ENCODE data around the gene OR4D9.
"Not testable (repeated sequence)": the region's sequence is repeated elsewhere in the genome, so short reads cannot be mapped to it uniquely, and the experiment has no call there.

OR4D9 gene

DNA sequence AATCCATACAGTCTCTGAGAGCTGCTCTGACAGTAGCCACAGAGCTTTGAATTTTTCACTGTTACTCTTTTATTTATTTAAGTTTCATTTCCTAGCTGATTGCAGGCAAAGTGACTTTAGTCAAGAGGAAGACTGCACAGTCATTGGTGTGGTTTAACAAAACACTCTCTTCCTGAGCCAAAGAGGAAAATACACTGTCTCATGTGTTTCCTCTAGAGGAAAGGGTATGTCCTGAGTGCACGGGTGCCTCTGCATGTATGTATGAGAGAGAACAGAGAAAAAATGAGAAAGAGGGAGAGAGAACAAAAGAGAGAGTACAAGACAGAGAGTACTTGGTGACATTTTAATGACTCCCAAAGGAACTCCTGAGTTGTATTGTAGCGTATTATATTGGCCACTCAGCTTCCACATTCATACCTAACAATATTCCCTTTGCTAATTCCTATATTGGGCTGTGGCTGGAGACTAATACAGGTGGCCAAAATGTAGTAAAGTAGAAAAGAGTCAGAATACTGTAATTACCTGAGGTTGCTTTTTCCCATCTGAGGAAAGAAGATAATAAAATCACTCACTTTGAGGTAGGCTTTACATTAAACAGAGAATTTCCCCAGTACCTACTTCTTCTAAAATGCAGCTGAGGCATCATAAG is at the start of gene OR4D9:
TSS of gene OR4D9 (plus strand) at position 599 of the 649 bp plus-strand sequence. CDS start 3,374 bp downstream, outside the sequence.
- DNase-seq = no peak

DNA sequence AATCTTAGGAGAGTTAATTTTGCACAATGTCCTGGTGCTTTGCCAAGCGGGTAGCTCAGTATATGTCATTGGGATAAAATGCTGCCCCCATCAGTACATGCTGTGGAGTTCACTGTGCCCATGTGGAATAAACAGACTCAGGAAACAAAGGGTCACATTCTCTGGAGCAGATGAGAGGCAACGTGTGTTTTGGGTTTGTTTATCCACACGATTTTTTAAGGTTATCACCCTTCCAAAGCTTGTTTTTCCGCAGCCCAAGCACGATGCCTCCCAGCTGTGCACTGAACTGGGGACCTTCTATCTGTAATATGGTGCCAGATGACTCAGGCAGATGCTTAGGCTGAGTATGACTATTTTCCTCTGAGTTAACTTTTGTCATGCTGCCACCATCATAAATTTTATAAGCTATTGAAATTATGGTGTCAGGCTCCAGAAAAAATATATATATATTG is 48.1 kb upstream of the OR4D9 start:
- no peak for DNase-seq

DNA sequence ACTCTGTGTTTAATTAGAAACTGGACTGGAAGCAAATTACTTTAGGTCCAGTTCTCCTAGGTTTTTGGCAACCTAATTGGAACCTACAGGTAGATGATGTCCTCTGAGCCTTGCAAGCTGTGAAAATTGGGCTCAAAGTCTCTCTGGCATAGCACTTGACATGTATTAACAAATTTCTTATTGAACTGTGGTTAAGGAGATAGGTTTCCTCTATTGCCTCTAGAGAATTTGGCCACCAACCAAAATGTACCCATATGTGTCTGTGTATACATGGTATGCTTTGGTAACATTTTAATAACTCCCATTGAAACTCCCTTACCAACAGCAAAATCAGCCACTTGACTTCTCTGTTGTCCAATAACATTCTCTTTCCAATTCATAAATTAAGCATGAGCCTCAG is 38.3 kb upstream of the OR4D9 start, which contains the start of gene OR4D10:
TSS of gene OR4D10 (plus strand) at position 301 of the 400 bp plus-strand sequence. CDS start 4,115 bp downstream, outside the sequence.
- DNase-seq = no peak

DNA sequence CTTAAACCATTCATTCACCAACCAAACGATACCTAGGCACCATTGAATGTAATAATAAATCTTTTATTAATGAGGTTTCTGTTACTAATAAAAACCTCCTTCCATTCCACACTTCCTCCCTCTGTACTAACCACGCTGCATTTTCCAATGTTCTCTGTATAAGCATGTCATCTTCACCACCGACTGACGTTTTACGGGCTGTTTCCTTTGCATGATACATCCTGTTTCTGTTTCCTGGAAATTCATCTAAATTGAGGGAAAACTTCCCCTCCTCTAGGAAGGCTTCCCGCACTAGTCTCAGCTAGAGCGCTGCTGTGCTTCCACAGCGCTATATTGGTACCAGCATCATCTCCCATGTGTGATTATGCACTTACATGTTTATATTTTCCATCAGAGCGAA is 36.2 kb upstream of the OR4D9 start:
- DNase-seq = no peak

DNA sequence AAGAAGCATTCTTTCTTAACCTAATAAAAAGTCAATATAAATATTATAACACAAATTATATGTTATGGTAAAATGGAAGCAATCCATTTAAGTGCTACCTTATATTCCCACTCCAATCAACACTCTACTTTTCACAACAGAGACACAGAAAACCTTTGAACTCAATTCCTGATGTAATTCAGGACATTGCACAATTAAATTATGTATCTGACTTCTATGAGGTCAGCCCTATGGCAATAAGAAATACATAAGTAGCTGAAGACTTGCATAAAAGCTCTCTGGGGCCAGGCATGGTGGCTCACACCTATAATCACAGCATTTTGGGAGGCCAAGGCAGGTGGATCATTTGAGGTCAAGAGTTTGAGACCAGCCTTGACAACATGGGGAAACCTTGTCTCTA is 31.4 kb upstream of the OR4D9 start:
- DNase-seq = no peak

DNA sequence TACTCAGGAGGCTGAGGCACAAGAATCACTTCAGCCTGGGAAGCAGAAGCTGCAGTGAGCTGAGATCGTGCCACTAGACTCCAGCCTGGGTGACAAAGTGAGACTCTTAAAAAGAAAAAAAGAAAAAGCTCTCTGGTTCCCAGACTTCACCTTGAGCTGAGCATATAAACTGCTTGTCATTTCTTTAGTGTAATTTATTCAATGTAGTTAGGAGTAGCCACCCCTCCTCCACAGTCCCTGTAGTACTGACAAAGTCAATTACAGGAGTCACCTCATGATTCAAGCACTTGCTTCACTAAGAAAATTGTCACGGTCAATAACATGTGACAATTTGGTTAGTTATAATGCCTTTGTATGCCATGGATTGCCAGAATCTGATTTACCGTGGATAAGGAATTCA is 31.0 kb upstream of the OR4D9 start:
- no peak for DNase-seq

DNA sequence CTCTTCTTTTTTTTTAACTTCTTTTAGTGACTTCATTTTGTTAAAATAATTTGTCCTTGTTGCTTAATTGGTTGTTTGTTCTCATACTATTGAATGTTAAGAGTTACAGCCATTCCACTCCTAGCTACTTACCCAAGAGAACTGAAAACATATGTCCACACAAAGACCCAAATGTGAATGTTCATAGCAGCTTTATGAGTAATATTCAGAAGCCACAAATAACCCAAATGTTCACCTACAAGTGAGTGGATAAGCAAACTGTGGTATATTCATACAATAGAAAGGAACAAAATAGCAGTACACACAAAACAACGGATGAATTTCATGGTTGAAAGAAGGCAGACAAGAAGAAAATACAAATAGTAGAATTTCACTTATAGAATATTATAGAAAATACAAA is 9.4 kb upstream of the OR4D9 start:
- no peak for DNase-seq

DNA sequence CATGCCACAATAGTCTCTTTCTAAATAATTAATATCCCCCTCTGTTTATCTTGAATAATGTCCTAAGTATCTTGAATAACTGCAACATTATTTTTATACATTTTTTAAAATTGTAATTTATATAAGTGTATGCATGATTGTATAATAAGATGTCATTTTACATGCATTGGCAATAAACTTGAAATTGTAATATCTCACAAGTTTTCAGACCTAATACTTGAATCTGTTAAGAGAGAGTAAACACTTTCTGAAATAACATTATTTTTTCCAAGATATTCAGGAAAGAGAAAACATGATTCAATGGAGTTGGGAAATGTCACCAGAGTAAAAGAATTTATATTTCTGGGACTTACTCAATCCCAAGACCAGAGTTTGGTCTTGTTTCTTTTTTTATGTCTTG is 8.1 kb upstream of the OR4D9 start, which contains the start of gene OR4D11:
TSS of gene OR4D11 (plus strand) at position 301 of the 400 bp plus-strand sequence. CDS start at position 301, 0 bp downstream.
- DNase-seq = no peak

DNA sequence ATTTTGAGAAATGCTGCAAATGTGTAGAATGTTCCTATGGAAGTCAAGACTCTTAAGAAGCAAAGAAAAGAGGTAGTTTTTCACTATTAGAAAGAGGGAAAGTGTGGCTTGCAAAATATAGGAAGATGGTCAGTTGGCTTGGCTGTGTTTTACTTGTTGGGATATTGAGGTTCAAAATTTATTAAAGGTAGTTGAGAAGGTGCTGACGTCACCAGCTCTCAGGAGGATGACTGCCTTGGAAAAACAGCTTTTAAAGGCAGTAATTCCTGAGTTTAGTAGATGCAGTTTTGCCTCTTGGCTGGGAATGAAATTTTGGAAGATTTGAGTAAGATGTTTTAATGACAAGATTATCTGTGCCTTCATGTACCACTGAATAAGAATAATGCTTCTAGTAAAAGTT is 336 bp downstream of the OR4D9 start:
- DNase-seq = no peak

DNA sequence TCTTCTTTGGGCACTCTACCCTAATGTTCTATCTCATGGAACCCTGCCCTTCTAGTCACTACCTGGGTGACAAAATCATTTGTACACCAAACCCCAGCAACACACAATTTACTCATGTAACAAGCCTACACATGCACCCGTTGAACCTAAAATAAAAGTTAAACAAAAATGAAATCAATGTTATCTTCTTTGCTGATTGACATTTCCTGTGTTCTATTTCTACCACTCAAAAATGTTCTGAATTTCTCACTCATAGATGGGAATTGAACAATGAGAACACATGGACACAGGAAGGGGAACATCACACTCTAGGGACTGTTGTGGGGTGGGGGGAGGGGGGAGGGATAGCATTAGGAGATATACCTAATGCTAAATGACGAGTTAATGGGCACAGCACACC is 8.8 kb downstream of the OR4D9 start:
- not testable (repeated sequence) for DNase-seq

DNA sequence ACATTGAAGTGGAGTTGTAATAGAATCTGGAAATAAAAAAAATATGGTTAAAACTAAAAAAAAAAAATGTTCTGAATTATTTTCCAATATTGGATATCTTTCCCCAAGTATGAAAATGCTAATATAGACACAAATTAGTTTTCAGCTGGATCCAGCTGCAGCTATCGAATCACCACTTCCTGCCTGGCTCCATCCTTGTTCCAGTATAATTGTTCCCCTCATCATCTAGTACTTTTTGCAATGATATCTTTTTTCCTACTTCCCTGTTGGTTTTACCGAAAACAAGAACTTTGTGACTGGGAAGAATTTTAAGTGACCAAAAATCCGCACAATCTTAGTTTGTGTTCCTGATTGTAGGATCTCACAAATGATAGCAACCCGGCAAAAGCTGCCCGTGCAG is 9.4 kb downstream of the OR4D9 start:
- DNase-seq = no peak

DNA sequence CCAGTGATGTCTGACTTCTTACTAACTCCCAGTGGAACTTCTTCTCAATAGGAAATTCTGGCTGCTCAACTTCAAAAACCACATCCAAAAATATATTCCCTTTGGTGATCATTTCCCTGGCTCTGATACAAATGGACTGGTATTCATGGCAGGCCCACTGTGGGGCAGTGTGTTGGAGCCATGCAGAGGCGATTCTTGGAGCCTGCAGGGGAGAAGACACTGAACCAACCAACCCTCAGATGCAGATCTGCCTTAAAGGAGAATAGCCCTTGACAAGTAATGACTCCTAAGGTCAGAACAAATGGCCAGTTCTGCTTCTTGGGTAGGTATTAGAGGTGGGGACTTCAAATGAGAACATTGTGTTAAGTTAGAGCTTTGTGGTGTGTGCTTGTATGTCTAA is 12.2 kb downstream of the OR4D9 start:
- DNase-seq = no peak

DNA sequence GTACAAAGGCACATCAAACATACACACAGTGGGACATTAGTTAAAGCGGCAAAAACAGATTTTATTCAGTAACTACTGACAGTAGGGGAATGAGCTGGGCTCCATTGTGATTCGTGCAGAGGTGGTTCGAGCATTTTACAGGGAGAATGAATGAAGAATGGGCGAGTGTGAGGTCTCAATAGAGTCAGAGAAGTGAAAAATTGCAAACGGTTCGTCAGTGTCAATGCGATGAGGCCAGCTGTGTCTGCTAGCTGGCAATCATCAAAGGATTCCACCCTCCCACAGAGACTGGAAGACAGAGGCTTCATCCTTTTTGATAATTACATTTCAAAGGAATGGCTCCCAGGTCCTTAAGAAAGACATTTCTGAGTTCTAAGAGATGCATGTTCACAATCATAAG is 17.4 kb downstream of the OR4D9 start:
- DNase-seq = no peak

DNA sequence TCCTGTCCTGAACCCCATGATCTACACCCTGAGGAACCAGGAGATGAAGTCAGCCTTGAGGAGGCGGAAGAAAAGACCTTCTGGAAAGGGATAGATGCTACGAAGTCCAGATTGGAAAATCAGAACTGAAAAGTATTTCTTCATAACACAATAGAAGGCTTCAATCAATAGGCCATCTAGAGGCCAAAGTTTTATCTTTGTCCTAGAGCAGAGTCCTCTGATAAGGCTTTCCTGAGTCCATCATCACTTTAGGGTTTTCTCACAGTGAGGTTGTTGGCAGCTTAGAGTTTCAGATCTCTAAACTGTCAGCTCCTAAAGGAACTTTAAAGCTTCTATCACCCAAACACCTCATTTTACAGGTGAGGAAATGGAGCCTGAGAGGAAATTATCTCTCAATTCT is 21.3 kb downstream of the OR4D9 start:
- DNase-seq = no peak

DNA sequence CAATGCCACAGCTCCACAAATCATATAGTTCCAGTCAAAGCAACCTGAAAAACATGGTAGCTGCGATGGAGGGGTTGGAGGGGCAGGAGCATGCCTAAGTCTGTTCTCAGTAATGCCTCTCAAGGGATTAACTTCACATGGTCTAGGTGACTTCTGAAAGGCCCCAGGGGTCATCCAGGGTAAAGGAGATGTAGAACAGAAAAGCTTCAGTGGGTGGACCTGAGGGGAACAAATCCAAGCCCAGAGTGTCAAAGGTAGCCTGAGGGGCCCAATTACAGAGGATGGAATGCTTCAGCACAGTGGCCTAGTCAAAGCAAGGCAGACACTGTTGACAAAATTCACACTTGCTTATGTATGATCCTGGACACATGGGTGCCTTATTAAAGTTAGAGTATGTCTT is 23.3 kb downstream of the OR4D9 start:
- no peak for DNase-seq

DNA sequence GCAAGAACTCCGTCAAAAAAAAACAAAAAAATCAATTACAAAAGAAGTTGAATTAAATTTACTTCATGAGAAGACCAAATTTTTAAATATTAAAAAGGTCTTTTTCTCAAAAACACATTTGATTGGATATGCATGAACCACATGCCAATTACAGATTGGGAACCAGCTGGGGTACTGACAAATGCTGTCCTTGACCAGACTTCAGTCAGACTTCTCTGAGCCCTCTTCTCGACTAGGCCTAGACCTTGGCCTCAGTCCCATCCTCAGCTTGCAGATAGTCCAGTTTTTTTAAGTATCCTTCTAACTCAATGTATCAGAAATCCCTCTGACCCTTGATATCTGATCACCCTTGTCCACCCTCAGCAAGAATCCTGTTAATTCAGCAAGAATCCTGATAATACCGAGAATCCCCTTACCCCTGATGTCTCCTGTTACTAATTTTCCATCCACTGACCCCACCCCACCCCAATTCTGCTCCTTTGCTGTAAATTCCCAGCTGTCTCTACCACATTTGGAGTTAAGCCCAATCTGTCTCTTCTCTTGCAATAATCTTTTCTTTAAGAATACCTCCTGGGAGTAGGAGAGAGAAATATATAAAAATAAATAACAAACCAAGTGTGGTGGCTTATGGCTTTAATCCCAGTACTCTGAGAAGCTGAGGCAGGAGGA is 30.9 kb downstream of the OR4D9 start:
- no peak for DNase-seq

DNA sequence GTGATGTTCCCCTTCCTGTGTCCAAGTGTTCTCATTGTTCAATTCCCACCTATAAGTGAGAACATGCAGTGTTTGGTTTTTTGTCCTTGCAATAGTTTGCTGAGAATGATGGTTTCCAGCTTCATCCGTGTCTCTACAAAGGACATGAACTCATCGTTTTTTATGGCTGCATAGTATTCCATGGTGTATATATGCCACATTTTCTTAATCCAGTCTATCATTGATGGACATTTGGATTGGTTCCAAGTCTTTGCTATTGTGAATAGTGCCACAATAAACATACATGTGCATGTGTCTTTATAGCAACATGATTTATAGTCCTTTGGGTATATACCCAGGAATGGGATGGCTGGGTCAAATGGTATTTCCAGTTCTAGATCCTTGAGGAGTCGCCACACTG is 32.4 kb downstream of the OR4D9 start:
- not testable (repeated sequence) for DNase-seq

DNA sequence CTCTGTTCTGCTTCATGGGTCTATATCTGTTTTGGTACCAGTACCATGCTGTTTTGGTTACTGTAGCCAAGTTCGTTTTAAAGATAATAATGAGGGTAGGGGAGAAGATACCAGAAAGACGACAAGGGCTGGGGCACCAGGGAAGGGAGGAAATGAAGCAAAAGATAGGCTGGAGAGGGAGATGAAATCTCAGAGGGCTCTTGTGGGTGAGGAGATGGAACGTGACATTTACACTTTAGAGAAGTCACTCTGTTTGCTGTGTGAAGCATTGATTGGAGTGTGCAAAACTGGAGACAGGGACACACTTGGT is 33.5 kb downstream of the OR4D9 start:
- DNase-seq = no peak

DNA sequence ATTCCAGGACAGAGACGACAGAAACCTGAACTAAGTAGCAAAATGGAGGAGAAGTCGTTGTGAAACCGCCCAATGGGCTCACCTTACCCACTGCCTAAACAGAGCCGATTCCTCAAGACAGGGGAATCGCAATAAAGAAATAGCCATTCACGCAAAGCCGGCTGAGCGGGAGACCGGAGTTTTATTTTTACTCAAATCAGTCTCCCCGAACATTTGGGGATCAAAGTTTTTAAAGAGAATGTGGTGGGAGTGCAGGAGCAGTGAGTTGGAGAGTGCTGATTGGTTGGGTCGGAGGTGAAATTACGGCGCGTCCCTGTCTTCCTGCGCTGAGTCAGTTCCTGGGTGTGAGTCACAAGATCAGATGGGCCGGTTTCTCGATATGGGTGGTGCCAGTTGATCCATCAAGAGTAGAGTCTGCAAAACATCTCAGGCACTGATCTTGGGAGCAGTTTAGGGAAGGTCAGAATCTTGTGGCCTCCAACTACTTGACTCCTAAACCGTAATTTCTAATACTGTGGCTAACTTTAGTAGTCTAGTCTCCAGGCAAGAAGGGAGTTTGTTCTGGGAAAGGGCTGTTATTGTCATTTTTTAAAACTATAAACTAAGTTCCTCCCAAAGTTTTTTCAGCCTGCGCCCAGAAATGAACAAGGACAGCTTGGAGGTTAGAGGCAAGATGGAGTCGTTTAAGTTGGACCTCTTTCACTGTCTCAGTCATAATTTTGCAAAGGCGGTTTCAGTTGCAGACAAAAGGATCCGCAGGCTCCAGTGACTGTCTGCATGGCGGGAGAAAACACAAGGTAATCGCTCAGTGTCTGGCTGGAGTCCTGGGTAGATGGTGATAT is 34.1 kb downstream of the OR4D9 start:
- no peak for DNase-seq

DNA sequence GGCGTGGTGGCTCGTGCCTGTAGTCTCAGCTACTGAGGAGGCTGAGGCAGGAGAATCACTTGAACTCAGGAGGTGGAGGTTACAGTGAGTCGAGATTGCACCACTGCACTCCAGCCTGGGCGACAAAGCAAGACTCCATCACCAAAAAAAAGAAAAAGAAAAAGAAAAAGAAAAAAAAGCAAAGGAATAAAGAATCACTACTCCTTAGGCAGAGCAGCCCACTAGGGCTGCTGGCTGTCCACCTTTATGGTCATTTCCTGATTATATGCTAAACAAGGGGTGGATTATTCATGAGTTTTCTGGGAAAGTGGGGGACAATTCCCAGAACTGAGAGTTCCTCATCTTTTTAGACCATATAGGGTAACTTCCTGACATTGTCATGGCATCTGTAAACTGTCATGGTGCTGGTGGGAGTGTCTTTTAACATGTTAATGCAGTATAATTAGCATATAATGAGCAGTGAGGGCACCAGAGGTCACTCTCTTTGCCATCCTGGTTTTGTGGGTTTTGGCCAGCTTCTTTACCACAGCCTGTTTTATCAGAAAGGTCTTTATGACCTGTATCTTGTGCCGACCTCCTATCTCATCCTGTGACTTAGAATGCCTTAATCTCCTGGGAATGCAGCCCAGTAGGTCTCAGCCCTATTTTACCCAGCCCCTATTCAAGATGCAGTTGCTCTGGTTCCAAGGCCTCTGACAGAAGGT is 36.4 kb downstream of the OR4D9 start:
- not testable (repeated sequence) for DNase-seq

DNA sequence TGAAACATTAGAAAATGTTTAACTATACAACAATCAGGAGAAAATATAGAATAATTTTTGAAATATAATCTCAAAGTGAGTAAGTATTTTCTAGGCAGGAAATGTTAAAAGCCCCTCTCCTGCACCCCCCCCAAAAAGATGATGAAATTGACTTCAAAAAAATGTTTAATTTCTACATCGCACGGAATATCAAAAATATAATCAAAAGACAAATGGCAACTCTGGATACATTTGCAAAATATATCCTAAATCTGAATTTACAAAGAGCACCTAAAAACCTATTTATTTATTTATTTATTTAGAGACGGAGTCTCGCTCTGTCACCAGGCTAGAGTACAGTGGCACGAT is 36.9 kb downstream of the OR4D9 start:
- DNase-seq = no peak

DNA sequence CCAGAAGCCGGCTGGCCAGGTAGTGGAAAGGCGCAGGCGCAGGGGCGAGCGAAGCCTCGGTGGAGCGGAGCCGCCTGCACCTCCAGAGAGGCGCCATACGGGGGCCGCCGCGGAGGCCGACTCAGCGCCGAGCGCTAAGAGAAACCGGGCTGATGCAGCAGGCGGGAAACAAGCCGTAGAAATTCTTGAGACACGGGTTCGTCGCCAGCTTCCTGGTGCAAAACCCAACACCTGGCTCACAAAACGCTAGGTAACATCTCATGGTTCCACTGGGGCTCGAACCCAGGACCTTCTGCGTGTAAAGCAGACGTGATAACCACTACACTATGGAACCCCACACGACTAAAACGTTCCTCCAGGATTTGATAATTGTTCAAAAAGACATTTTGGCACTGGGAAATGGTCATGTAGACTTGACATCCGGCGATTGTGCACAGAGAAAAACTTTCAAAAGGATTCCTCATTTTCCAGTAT is 39.1 kb downstream of the OR4D9 start:
- DNase-seq = peak; percentile 79
